DMS114 treated with DMSO at 0.1 percent for 48 hours (cell line): ENCODE measurements around the gene CD151.

Experiments used
- DNase-seq: peaks from one replicate; lab custom pipeline; 2025; ENCODE audit not compliant: unreplicated experiment; lab: John Stamatoyannopoulos, UW

CD151 gene

GRCh38 chr11:832529-833113, at the start of gene CD151:
Gene CD151 (plus strand): TSS chr11:832952. CDS start chr11:836070, 3,118 bp downstream.
- DNase-seq: peak; percentile 16

- DNase-seq: no peak
These were observed 49.2 kb upstream of the CD151 start for GRCh38 chr11:783581-784015.

- no peak for DNase-seq
These were observed 46.3 kb upstream of the CD151 start for GRCh38 chr11:786235-787083.

GRCh38 chr11:787084-787675, 45.6 kb upstream of the CD151 start:
- DNase-seq: no peak

GRCh38 chr11:788009-788640, 44.6 kb upstream of the CD151 start:
- DNase-seq: no peak

- DNase-seq: no peak
These were observed 43.5 kb upstream of the CD151 start for GRCh38 chr11:788953-789940.

GRCh38 chr11:789943-790342, 42.8 kb upstream of the CD151 start, which contains the start of gene CEND1:
Gene CEND1 (minus strand): TSS chr11:790090. CDS start chr11:788576, 1,514 bp downstream.
- DNase-seq: no peak

- DNase-seq: no peak
These were observed 41.8 kb upstream of the CD151 start for GRCh38 chr11:790721-791564.

- DNase-seq: no peak
These were observed 40.9 kb upstream of the CD151 start for GRCh38 chr11:791658-792534.

- no peak for DNase-seq
These were observed 40.3 kb upstream of the CD151 start for GRCh38 chr11:792535-792821.

GRCh38 chr11:792873-793272, 39.9 kb upstream of the CD151 start:
- DNase-seq: no peak

- DNase-seq: no peak
These were observed 39.2 kb upstream of the CD151 start for GRCh38 chr11:793556-793955.

GRCh38 chr11:794013-794765, 38.6 kb upstream of the CD151 start:
- no peak for DNase-seq

GRCh38 chr11:794766-795633, 37.8 kb upstream of the CD151 start:
- DNase-seq: no peak

- DNase-seq: no peak
These were observed 36.9 kb upstream of the CD151 start for GRCh38 chr11:795634-796564.
